KMS-11 (cell line): ENCODE data around the gene DPH6.

Experiments used
- H2AFZ ChIP-seq: fragments of 200-600 bp; sonication (generic); 2 replicates; pipeline ENCODE4 v1.6.1; 2016; ENCODE audit warnings: antibody characterized with exemption, mixed run types, low read depth
- H3K27ac ChIP-seq: fragments of 200-600 bp; sonication (generic); 2 replicates; pipeline ENCODE4 v1.6.1; 2016; ENCODE audit warnings: mild to moderate bottlenecking, mixed run types
- H3K27me3 ChIP-seq: fragments of 200-600 bp; sonication (generic); 2 replicates; pipeline ENCODE4 v1.6.1; 2017; ENCODE audit warnings: mild to moderate bottlenecking, low read depth, mixed run types, moderate library complexity; ENCODE audit not compliant: insufficient read depth
- H3K36me3 ChIP-seq: fragments of 200-600 bp; sonication (generic); 2 replicates; pipeline ENCODE4 v1.6.1; 2017; ENCODE audit warnings: mild to moderate bottlenecking, mixed run types; ENCODE audit not compliant: insufficient read depth
- H3K4me1 ChIP-seq: fragments of 200-600 bp; sonication (generic); 2 replicates; pipeline ENCODE4 v1.6.1; 2016; ENCODE audit warnings: mild to moderate bottlenecking, low read depth, mixed run types; ENCODE audit not compliant: poor library complexity, severe bottlenecking
- H3K4me2 ChIP-seq: fragments of 200-600 bp; sonication (generic); 2 replicates; pipeline ENCODE4 v1.7.0; 2016; ENCODE audit warnings: mild to moderate bottlenecking, mixed run types
- H3K4me3 ChIP-seq: fragments of 200-600 bp; sonication (generic); IDR thresholded peaks from 2 replicates; pipeline ENCODE4 v1.6.1; 2017; ENCODE audit warnings: low read depth, low read length, mixed read lengths; ENCODE audit not compliant: insufficient read depth
- H3K79me2 ChIP-seq: fragments of 200-600 bp; sonication (generic); 2 replicates; pipeline ENCODE4 v1.6.1; 2016; ENCODE audit warnings: low read depth, mixed run types; ENCODE audit not compliant: insufficient read depth
- H3K9ac ChIP-seq: fragments of 200-600 bp; sonication (generic); 2 replicates; pipeline ENCODE4 v1.6.1; 2016; ENCODE audit warnings: mild to moderate bottlenecking, mixed run types
- H4K20me1 ChIP-seq: fragments of 200-600 bp; sonication (generic); 2 replicates; pipeline ENCODE4 v1.6.1; 2016; ENCODE audit warnings: mild to moderate bottlenecking, mixed run types; ENCODE audit not compliant: insufficient read depth
- CTCF ChIP-seq: fragments of 200-600 bp; sonication (generic); conservative IDR thresholded peaks from 2 replicates; pipeline ENCODE4 v1.6.1; 2017; ENCODE audit warnings: low read depth, mild to moderate bottlenecking, antibody characterized with exemption, low read length, moderate library complexity, mixed read lengths

Gene DPH6

GRCh38 chr15:35519541-35520149, 26.3 kb downstream of the DPH6 start:
- H3K4me1 ChIP-seq, result no peaks in the 10 kb centered on the region
- H4K20me1 ChIP-seq, result no peaks in the 10 kb centered on the region
- no peaks in the 10 kb centered on the region for H3K36me3 ChIP-seq
- H3K9ac ChIP-seq, result no peak overlapping the region
- no peaks in the 10 kb centered on the region for H3K27me3 ChIP-seq
- no peak overlapping the region for H3K27ac ChIP-seq
- no peak overlapping the region for H3K4me2 ChIP-seq
- no peaks in the 10 kb centered on the region for H3K79me2 ChIP-seq
- peak; percentile 80 for TF ChIP-seq CTCF
- H2AFZ ChIP-seq, result no peak overlapping the region
- no peak overlapping the region for H3K4me3 ChIP-seq

GRCh38 chr15:35519052-35519451, 26.9 kb downstream of the DPH6 start:
- H3K36me3 ChIP-seq, result no peaks in the 10 kb centered on the region
- H3K9ac ChIP-seq, result no peak overlapping the region
- no peak overlapping the region for H3K4me2 ChIP-seq
- TF ChIP-seq CTCF, result no peak
- no peak overlapping the region for H3K27ac ChIP-seq
- H3K4me1 ChIP-seq, result no peaks in the 10 kb centered on the region
- H3K4me3 ChIP-seq, result no peak overlapping the region
- no peaks in the 10 kb centered on the region for H4K20me1 ChIP-seq
- H2AFZ ChIP-seq, result no peak overlapping the region
- H3K79me2 ChIP-seq, result no peaks in the 10 kb centered on the region
- H3K27me3 ChIP-seq, result no peaks in the 10 kb centered on the region

- no peak for TF ChIP-seq CTCF
- H3K36me3 ChIP-seq, result no peaks in the 10 kb centered on the region
- no peak overlapping the region for H3K9ac ChIP-seq
- no peak overlapping the region for H3K4me3 ChIP-seq
- no peak overlapping the region for H3K27ac ChIP-seq
- H2AFZ ChIP-seq, result no peak overlapping the region
- no peak overlapping the region for H3K4me2 ChIP-seq
- no peaks in the 10 kb centered on the region for H3K79me2 ChIP-seq
- H4K20me1 ChIP-seq, result no peaks in the 10 kb centered on the region
- H3K27me3 ChIP-seq, result no peaks in the 10 kb centered on the region
- no peaks in the 10 kb centered on the region for H3K4me1 ChIP-seq
These were observed 31.2 kb downstream of the DPH6 start for GRCh38 chr15:35514759-35515158.

- no peaks in the 10 kb centered on the region for H3K36me3 ChIP-seq
- no peak overlapping the region for H3K4me3 ChIP-seq
- no peak overlapping the region for H3K9ac ChIP-seq
- no peak for TF ChIP-seq CTCF
- no peaks in the 10 kb centered on the region for H3K4me1 ChIP-seq
- H3K27me3 ChIP-seq, result no peaks in the 10 kb centered on the region
- no peaks in the 10 kb centered on the region for H4K20me1 ChIP-seq
- no peaks in the 10 kb centered on the region for H3K79me2 ChIP-seq
- H3K4me2 ChIP-seq, result no peak overlapping the region
- H2AFZ ChIP-seq, result no peak overlapping the region
- no peak overlapping the region for H3K27ac ChIP-seq
These were observed 37.9 kb downstream of the DPH6 start for GRCh38 chr15:35507932-35508638.
